Measurements from ENCODE around the gene MYO9A. TPM values are rescaled to one million over a fixed set of nuclear protein-coding genes. Genes with fewer than 3 reads are reported as not detected.
A peak's percentile ranks its signal among the peaks of the same experiment; 100 is the strongest.

MYO9A gene
- total and polyA plus RNA-seq, 10 of the 15 experiments (the other 5 are each of a cell fraction or from before 2014, with no cell fraction given), result 3.3 to 25.3 (median 12.2) TPM

- TF ChIP-seq TARDBP (IDR thresholded peaks at IDR 0.05; ENCODE audit: borderline replicate concordance) (no peak), MYC (IDR thresholded peaks at IDR 0.05; ENCODE audit: insufficient read depth, insufficient read length, insufficient replicate concordance, low read length, severe bottlenecking) (no peak), RCOR1 (conservative IDR thresholded peaks at IDR 0.05; ENCODE audit: low read depth, low read length) (no peak), REST (IDR thresholded peaks at IDR 0.05; ENCODE audit: low read depth, low read length) (no peak)
Measured at GRCh38 chr15:72013703-72014102, 104.2 kb downstream of the MYO9A start (continued).

- FAIRE-seq (peak; percentile 70), ATAC-seq (peak; percentile 36; the same call in 2 of the 3 replicates), DNase-seq (ENCODE audit: low read depth, low spot score) (no peak)
- H3K27ac ChIP-seq (ENCODE audit: control insufficient read depth, insufficient read depth), result no peak overlapping the region
- CTCF ChIA-PET, result interaction anchor here (0.6 to 1.6 kb wide), 3 partner anchors 145 to 565 kb away, joined by 3 to 4 read pairs (median 4); no protein-coding TSS in a partner anchor
- no peak overlapping the region for H3K4me2 ChIP-seq (ENCODE audit: control insufficient read depth, insufficient read depth)
- no peak overlapping the region for H3K4me3 ChIP-seq
- H3K36me3 ChIP-seq (ENCODE audit: control insufficient read depth in 2 of 2, insufficient read depth in 2 of 2, low read length in 1 of 2), result no peaks in the 10 kb centered on the region
- intact Hi-C loops (cut with micrococcal nuclease; ENCODE audit: unreplicated experiment) (no loop called here), in situ Hi-C loops (cut with MboI) (no loop called here)
- H3K79me2 ChIP-seq (ENCODE audit: control insufficient read depth, insufficient read depth, low read length), result no peaks in the 10 kb centered on the region
- no peak overlapping the region for H3K9ac ChIP-seq (ENCODE audit: control insufficient read depth, insufficient read depth, low read length)
- RAD21 ChIA-PET (ENCODE audit: unreplicated experiment), result no interaction called here
- no TSS peak for BruUV-seq (replicated peaks)
- H3K4me1 ChIP-seq (ENCODE audit: control insufficient read depth, insufficient read depth, low read length), result no peaks in the 10 kb centered on the region; the same call in 1 of the 2 replicates
- no peak overlapping the region for H2AFZ ChIP-seq (ENCODE audit: control insufficient read depth, low read depth, low read length)
- SMC1A ChIA-PET (ENCODE audit: uncharacterized antibody, unreplicated experiment), result interaction anchor here (1.1 kb wide), 1 partner anchor 9 kb away, joined by 3 read pairs; no protein-coding TSS in a partner anchor
- 93% methylated on average over 2 of the region's 2 CpGs for WGBS (ENCODE audit: insufficient coverage, insufficient replicate concordance, low lambda C conversion rate, missing lambda C conversion rate)
- TF ChIP-seq RAD51 (IDR thresholded peaks at IDR 0.05) (no peak), SIN3A (IDR thresholded peaks at IDR 0.05; ENCODE audit: low read depth, low read length) (no peak), SP1 (IDR thresholded peaks at IDR 0.05; ENCODE audit: low read depth, low read length) (no peak), POLR2AphosphoS5 (IDR thresholded peaks at IDR 0.05; ENCODE audit: low read length) (no peak), NFYA (IDR thresholded peaks at IDR 0.05; ENCODE audit: borderline replicate concordance, low read depth, low read length) (no peak), USF2 (IDR thresholded peaks at IDR 0.05; ENCODE audit: borderline replicate concordance, low read depth, low read length) (no peak), IRF3 (IDR thresholded peaks at IDR 0.05) (no peak), RAD21 (IDR thresholded peaks at IDR 0.05; ENCODE audit: insufficient read depth, low read depth, low read length) (no peak), CTCF (IDR thresholded peaks at IDR 0.05 in 2 of 3, conservative IDR thresholded peaks at IDR 0.05 in 1 of 3; ENCODE audit: control insufficient read depth in 2 of 3, extremely low read depth in 1 of 3, insufficient read depth in 1 of 3, low read depth in 3 of 3, low read length in 3 of 3) (no peak), KAT2A (conservative IDR thresholded peaks at IDR 0.05; ENCODE audit: control insufficient read depth, low read depth, low read length) (no peak)
- no peaks in the 10 kb centered on the region for H3K9me3 ChIP-seq (replicated peaks; ENCODE audit: control insufficient read depth, insufficient read depth, low read length)
- no peaks in the 10 kb centered on the region for H4K20me1 ChIP-seq (ENCODE audit: control insufficient read depth, insufficient read depth)
- POLR2A ChIA-PET, result no interaction called here
- no peaks in the 10 kb centered on the region for H3K27me3 ChIP-seq (replicated peaks in 1 of 2; ENCODE audit: control insufficient read depth in 2 of 2, insufficient read depth in 2 of 2, low read length in 1 of 2)
Measured at GRCh38 chr15:72011302-72011942, 106.5 kb downstream of the MYO9A start.

Measured in GM12878 (cell line).